DOHH2 (cell line): ENCODE measurements around the gene OR6Y1.

Experiments
- EZH2phosphoT487 ChIP-seq: fragments of 200-600 bp; sonication (generic); IDR thresholded peaks from 2 replicates; pipeline ENCODE4 v1.6.1; 2017; ENCODE audit warnings: borderline replicate concordance, mild to moderate bottlenecking, antibody characterized with exemption, low read length, moderate library complexity, mixed read lengths
- TF ChIP-seq, protein P1 (sequence below): fragments of 200-600 bp; sonication (generic); IDR thresholded peaks from one replicate; pipeline ENCODE4 v1.5.1; 2014; ENCODE audit warnings: antibody characterized with exemption, mild to moderate bottlenecking, low read depth, low read length; ENCODE audit not compliant: poor library complexity, severe bottlenecking

DNA sequence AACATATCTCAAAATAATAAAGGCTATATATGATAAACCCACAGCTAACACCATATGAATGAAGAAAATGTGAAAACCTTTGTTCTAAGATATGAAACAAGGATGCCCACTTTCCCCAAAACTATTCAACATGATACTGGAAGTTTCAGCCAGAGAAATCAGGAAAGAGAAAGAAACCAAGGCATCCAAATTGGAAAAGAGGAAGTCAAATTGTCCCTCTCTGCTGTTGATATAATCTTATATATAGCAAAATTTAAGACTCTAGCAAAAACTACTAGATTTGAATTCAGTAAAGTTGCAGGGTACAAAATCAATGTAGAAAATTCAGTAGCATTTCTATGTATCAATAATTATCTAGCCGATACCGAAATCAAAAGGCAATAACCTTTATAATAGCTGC is 46.5 kb upstream of the OR6Y1 start:
- TF ChIP-seq, protein P1, sequence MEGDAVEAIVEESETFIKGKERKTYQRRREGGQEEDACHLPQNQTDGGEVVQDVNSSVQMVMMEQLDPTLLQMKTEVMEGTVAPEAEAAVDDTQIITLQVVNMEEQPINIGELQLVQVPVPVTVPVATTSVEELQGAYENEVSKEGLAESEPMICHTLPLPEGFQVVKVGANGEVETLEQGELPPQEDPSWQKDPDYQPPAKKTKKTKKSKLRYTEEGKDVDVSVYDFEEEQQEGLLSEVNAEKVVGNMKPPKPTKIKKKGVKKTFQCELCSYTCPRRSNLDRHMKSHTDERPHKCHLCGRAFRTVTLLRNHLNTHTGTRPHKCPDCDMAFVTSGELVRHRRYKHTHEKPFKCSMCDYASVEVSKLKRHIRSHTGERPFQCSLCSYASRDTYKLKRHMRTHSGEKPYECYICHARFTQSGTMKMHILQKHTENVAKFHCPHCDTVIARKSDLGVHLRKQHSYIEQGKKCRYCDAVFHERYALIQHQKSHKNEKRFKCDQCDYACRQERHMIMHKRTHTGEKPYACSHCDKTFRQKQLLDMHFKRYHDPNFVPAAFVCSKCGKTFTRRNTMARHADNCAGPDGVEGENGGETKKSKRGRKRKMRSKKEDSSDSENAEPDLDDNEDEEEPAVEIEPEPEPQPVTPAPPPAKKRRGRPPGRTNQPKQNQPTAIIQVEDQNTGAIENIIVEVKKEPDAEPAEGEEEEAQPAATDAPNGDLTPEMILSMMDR, result no peak
- TF ChIP-seq EZH2phosphoT487, result no peak
